Measurements from ENCODE around the gene SLC2A11.
A peak's percentile ranks its signal among the peaks of the same experiment; 100 is the strongest.

Gene SLC2A11

DNA sequence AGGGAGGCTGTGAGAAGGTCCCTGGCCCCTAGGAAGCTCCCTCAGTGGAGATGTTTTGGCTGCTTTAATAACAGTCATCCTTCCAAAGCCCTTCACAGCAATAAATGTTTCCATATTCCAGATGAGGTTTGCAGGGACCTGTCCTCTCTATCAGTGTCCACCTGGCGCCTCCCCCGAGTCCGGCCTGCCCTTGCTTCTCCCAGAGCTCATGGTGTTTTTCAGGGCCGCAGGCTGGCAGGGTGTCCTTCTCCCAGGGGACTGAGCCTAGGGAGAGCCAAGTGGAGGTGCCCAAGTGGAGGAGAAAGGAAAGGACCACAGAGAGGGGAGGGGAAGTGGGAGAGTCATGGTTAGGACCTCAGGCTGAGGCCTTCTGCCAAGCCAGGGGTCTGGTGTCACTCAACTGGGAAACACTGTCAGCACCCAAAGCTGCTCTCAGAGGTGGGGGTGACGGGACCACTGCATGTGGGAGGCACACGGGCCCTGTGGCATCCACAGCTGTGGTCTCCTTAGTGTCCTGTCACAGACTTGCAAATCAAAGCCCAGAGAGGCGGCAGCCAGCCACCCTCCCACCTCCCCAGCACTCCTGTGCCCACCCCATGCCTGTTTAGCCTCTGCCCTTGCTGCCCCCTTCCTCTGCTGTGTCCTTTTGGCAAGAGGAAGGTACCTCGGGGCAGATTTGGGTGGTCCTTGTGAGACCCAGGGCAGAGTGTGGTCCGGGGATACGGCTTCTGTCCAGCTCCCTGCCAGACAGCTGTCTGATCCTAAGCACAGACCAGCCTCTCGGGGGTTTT is 25.3 kb upstream of the SLC2A11 start:
- DNase-seq (ENCODE audit: low read depth in 2 of 2) = no peak

DNA sequence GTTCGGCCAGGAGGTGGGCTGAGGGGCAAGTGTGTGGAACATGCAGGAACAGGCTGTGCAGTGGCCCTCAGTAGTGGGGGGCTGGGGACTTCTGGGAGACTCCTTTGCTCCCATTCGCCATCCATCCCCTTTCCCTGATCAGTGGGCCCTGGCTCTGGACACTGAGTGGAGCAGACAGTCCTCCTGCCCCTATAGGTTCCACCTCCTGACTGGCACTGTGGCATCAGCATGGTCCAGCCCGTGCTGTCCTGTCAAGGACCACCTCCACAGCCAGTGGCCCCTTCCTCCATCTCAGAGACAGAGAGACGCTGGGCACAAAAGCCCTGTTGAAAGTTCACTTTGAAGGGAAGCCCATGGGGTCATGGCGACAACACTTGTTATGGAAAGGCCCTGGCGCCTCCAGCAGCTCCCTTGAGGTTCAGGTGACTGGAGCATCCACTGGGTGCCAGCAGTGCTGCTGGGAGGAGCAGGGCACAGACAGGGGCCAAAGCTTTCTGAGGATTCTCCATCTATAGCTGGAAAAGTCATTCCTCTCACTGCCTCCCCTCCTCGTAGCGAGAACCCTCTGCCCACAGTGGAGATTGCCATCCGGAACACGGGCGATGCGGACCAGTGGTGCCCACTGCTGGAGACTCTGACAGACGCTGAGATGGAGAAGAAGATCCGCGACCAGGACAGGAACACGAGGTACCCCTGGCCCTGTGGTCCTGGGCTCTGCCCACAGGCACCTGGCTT is 24.5 kb upstream of the SLC2A11 start:
- DNase-seq (ENCODE audit: low read depth in 2 of 2) = no peak

DNA sequence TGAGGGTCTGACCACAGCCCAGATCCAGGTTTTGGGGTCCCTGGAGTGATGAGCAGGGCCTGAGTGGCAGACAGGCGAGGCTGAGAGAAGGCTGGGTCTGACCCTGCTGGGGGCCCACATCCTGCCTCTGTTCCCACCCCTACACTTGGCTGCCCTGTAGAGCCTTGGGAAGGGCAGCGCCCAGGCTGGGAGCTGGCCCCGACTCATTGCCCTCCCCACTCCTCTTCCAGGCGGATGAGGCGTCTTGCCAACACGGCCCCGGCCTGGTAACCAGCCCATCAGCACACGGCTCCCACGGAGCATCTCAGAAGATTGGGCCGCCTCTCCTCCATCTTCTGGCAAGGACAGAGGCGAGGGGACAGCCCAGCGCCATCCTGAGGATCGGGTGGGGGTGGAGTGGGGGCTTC is 23.8 kb upstream of the SLC2A11 start:
- DNase-seq (ENCODE audit: low read depth in 2 of 2) = no peak

DNA sequence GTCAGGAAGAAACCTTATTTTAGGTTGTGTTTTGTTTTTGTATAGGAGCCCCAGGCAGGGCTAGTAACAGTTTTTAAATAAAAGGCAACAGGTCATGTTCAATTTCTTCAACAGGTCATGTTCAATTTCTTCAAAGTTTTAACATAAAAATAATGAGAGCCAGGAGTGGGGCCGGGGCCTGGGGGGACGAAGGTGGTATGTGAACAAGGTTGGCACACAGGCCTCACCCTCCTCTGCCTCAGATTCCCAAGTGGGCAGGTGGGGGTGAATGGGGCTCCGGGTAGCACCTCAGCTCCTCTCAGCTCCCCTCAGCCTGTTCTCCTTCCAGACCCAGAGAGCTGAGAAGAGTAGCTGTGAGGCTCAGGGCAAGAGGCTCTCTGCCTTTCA is 23.3 kb upstream of the SLC2A11 start:
- DNase-seq (ENCODE audit: low read depth in 2 of 2) = no peak

DNA sequence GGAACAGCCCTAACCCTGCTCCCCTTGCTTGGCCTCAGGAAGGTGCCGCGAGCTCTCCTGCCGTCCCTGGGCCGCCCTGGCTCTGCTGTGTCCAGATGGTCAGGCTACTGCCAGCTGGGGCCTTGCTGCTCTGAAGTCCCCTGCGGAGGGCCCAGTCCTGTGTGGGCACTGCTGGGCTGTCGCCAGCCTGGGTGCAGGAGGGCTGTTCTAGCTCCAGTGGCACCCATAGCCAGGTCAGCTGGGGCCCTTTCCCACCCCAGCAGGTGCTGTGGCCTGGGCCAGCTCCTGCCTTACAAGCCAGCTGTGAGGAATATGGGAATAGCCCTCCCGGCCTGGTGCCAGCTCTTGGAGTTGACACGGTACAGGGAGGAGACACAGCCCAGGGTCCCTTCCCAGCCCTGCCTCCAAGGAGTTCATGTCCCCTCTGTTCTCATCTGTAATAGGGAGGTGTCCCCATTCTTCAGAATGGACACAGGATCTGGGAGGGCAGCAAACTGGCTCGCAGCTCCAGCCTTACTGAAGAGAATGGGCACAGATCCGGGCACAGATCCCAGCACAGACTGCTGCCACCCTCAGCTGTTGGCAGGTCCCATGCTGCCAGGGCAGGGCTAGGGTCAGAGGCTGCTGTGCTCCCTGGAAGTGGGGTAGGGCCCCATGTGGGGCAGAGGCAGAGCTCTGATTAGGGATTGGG is 22.7 kb upstream of the SLC2A11 start:
- DNase-seq (ENCODE audit: low read depth in 2 of 2) = no peak

DNA sequence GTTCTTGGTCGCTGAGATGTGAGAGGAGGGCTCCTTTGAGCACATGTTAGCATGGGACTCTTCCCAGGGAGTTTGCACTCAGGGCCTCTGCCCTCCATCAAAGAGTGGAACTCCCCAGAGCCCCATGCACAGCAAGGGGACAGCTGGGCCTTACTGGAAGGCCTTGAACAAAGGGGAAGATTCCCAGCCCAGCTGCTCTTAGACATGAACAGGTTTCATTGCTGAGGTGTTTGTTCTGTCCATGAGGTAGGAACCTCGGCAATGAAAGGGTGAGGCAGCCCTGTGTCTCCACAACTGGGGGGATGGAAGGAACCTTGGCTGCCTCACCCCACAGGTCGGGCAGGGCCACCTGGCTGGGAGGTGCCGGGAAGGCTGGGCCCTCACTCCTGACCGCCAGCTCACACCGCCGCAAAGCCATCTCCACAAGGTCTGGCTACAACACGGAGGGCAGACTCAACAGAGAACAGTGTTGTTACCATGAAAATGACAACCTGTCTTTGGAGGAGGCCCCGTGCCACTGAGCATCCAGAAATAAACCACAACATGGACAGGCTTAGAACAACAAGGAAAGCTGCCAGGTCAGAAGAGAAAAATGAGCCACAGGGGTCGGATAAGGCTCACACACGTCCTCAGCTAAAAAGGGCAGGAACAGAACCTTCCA is 22.1 kb upstream of the SLC2A11 start:
- DNase-seq (ENCODE audit: low read depth in 2 of 2) = no peak

DNA sequence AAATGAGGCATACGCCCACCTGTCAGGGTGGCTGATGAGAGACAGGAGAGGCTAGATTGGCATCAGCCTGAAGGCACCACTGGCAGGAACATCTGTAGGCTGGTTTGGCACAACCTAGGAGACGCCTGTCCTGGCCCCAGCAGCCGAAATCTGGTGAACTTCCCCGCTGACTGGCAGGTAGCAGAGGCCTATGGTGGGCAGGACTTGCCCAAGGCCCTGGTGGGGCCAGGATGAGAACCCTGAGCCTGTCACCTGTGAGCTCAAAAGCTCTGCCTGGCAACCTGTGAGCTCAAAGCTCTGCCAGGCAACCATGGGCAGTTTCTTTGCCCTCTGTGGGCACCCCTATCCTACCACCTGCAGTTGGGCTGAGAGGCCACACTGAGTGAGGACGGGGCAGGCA is 21.4 kb upstream of the SLC2A11 start:
- DNase-seq (ENCODE audit: low read depth in 2 of 2) = no peak

DNA sequence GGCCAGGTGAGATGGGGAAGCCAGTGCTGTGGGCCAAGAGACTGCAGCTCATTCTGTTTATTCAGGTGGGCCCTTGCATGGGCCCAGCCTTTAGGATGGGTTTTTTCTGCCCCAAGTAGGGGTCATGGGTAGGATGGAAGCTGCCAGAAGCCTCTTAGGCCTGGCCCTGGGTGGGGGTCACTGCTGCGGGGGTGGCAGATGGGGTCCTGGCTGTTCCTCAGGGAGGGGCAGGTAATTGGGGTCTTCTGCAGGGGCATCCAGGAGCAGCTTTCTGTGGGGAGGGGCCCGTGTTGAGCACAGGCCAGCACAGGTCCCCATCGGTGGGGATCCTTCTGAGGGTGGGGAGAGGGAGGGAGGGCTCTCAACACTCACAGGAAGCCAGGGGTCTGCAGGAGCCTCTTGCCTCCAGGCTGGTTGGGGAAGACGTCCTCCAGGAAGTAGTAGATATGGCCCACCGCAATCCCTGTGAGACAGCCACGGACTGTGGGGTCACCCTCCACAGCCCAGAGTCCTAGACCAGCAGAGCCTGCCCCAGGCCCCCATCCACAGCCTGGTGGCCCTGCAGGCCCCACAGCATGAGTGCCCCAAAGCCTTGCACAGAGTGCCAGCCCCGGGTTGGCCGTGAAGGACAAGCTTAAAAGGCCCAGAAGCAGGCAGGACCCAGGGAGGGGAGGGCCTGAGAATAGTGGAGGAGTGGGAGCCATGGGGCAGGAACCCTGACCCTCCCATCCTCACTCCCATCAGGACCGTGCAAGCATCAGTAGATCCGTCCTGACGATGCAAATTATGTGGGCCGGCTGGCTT is 20.8 kb upstream of the SLC2A11 start:
- no peak for DNase-seq (ENCODE audit: low read depth in 2 of 2)

DNA sequence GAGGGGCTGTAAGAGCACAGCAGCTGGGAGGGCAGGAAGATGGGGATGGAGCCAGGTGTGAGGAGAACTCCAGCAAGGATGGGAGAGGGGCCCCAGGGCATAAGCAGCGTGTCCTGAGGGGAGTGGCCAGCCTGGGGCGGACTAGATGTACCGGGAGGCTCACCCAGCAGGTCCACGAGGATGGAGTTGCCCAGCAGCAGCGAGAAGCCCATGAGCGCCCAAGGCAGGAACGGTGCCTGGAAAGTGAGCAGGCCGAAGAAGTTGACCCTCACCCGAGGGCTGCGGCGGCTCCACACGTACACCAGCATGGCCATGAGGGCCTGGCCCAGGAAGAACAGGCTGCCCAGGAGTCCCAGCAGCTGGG is 20.2 kb upstream of the SLC2A11 start:
- no peak for DNase-seq (ENCODE audit: low read depth in 2 of 2)

DNA sequence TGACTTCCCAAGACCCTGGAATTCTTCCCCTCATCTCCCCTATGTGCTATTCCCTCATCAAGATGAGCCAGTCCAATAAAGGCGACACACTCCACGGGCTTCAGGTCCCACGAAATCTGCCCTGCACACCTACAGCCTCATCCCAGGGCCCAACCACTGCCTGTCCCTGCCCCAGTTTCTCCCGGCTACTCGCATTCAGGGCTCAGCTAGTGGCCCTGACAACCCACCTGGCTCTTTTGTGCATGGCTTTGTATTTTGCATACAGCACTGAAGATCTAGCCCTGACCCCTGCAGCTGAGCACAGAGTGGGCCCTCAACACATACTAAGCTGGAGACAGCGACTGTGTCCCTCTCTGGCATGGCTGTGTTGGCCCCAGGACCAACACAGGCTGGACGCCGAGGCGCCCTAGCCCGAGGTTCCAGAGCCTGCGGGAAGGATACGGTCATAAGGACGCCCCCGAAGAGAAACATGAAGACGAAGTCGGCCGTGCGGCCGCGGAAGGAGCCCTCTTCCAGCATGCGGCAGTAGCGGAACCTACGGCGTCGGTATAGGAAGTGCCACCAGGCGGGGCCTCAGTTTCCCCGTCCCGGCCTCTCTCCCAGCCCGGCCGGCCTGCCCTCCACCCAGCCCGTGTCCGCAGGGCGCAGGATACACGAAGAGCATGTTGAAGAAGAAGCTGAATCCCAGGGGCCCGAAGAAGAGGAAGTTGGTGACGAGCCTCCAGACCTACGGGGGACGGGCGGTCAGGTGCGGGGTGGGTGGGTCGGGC is 19.6 kb upstream of the SLC2A11 start:
- no peak for DNase-seq (ENCODE audit: low read depth in 2 of 2)

DNA sequence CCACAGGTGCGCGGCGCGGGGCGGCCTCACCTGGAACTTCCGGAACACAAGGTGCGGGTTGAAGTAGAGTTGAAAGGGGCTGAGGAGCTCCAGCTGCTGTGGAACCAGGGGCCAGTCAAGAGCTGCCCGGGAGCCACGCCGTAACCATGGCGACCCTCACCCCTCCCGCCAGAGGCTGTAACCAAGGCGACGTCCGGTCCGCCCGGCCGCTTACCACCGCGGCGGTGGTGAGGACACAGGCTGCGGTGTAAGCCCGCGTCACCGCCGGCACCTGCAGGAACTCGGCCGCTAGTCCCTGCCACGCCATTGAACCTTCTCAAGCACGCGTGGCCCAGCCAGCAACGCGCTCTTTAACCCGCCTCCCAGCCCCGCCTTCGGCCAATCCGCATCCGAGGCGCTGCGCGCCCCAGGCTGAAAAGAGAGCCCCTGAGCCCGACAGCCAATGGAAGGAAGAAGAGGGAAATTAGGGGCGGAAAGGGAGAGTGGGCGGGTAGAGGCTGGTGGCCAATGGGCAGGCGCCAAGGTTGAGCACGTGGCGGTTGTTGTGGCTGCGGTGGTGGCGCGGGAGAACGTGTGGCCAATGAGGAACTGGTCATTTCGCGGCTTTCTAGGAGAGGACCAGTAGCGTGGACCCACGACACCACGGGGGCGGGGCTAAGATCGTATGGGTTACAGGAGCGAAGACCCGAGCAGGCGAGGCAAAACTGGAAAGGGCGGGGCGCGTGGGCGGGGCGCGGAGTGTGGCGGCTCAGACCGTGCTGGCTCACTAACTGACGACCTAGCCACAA is 18.8 kb upstream of the SLC2A11 start, which contains the start of gene DERL3:
TSS of gene DERL3 (minus strand) at position 326 of the 788 bp plus-strand sequence. CDS start at position 307, 19 bp downstream.
- DNase-seq (ENCODE audit: low read depth in 2 of 2) = peak; percentile 94 to 99

DNA sequence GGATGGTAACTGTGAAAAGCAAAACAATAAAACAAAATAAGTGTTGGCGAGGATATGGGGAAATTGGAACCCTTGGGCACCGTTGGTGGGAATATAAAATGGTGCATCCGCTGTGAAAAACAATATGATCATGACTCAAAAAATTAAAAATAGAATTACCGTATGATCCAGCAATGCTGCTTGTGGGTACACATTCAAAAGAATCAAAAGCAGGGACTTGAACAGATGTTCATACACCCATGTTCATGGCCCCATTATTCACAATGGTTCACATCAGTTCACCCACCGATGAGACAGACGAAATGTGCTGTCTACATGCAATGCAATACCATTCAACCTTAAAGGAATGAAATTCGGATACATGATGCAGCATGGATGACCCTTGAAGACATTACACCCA is 17.6 kb upstream of the SLC2A11 start:
- no peak for DNase-seq (ENCODE audit: low read depth in 2 of 2)

DNA sequence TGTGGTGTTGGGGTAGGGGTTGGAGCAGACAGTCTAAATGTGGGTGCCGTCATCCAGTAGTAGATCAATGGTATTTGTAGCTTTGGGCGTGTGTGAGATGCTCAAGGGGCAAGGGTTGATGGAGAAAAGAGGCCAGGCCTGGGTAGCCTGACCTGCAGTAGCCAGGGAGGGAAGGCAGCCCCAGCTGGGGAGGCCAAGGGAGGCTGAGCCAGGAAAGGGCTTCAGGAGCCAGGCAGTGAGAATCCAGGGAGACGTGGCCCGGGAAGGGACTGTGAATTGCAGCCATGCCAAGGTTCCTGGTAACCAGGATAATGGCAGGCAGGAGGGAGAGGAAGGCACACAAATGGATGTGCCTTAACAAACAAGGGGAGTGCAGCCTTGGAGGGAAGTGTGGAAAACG is 16.4 kb upstream of the SLC2A11 start:
- no peak for DNase-seq (ENCODE audit: low read depth in 2 of 2)

DNA sequence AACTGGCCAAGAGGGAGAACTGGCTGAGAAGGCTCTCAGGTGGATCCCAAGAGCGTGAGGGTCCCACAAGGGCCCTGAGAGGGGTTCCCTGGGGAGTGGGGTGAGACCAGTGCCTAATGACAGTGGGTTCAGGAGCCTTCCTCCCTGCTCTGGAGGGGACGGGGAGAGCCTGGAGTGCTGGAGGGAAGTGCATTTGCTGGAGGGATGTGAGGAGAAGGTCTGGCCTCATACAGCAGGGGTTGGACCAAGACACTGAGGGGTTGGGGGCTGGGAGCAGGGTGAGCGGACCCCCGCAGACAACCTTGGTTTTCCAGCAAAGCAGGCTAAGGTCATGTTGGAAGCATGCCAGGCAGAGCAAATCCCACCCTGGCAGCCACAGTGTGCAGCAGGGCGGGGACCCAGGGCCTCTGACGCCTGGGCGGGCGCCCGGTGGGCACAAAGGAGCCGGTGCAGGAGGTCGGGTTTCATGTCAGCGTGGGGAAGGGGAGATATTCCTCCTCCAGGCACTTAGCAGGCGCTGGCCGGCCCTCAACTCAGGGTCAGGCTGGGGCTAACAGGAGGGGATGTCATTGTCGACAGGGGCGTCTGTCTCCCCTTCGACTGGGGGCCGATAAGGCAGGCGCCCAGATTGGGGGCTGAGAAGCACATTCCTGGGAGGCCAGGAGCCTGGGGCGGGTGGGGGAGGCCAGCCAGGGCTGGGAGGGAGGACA is 15.8 kb upstream of the SLC2A11 start:
- DNase-seq (ENCODE audit: low read depth in 2 of 2) = no peak

DNA sequence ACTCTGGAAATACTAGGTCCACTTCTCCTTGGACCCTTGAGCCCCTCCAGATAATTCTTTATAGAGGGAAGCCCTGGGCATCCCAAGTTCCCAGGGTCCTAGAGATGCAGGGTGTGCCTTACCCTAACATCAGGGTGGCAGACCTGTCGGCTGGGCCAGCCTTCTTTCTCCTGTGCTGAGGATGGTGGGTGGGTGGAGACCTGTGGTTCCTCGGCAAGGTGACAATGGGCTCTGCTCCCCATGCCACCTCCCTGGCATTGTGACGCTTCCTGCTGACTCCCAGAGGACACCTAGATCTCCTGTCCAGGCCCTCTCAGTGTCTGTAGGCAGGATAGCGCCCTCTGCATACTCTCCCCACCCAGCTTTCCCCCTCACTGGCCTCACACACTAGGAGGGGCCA is 15.1 kb upstream of the SLC2A11 start:
- no peak for DNase-seq (ENCODE audit: low read depth in 2 of 2)

DNA sequence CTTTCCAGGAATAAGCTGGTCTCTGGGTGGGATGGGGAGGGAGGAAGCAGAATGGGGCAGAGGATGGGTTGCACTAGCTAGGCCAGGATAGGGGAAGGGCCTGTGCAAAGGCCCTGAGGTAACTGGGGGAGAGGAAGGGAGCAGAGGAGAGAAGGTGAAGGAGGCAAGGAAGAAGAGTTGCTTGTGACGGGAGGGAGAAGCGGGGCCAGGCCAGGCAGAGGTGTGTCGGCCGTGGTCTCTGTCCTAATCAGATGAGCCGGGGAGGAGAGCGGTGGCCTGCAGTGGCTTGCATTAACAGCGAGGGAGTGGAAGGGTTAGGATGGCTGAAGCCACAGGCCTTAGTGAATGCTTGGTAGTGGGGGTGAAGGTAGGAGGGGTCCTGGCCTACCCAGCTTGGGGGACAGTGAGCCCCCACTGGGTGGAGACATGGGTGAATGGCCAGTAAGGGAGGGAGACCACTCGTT is 12.9 kb upstream of the SLC2A11 start:
- no peak for DNase-seq (ENCODE audit: low read depth in 2 of 2)

DNA sequence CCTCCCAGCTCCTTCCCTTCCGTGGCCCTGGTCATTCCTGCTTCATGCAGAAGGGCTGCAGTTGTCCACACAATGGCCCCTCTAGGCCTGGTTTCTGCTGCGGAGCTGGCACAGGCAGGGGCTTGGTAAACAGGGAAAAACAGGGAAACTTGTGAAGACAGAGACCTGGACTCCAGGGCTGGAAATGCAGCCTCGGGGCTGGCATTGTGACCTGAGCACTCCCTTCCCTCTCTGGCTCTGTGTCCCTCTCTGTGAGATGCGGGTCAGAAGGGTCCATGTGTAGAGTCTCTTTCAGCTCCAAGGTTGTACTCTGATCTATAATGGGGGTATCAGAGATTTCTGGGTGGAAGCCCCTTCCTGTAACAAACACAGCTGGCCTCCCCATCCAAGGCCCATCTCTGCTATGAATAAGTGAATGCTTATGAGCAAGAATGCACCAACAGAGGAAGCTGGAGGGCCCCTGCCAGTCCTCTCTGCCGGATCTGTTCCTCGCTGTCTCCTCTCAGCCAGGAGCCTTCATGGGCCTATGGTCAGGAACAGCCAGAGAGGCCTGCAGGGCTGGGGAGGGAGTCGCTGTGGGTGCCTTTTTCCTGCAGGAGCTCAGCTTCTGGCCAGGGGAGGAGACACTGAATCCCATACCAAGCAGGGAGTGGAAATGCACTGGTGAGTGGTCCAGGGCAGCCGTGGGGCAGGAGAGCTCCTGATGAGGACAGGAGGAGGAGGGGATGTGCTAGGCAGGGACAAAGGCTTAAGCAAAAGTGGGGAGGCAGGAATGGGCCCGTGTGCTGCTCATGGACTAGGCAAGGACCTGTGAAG is 12.2 kb upstream of the SLC2A11 start:
- DNase-seq (ENCODE audit: low read depth in 2 of 2) = no peak

DNA sequence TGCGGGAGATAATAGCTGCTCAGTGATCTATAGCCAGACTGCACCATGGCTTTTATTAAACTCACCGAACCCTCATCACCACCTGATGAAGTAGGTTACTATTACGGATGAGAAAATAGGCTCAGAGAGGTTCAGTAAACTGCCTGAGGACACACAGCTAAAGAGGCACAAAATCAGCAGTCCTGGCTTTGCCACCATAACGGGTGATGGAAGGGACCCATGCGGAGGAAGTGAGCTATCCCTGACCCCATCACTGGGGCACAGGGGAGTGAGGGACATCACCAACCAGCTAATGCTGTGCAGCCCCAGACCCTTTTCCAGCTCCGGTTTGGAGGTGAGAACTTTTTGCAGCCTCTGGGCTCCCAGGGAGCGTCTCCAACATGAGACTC is 11.6 kb upstream of the SLC2A11 start:
- no peak for DNase-seq (ENCODE audit: low read depth in 2 of 2)

All from stimulated activated CD4-positive, alpha-beta T cell treated with anti-CD3 and anti-CD28 coated beads, Interleukin-15, amount 100 ng/mL, for 48 hours (primary cell).